ENCODE results near the gene CPA1.

CPA1 gene

GRCh38 chr7:130379921-130380860 lies at the start of gene CPA1:
Gene CPA1, plus strand, starts transcription at chr7:130380494. Its CDS starts 27 bp downstream, at chr7:130380521.
- DNase-seq: no peak

- DNase-seq: no peak
Measured at GRCh38 chr7:130332259-130333053, 47.8 kb upstream of the CPA1 start.

DNA sequence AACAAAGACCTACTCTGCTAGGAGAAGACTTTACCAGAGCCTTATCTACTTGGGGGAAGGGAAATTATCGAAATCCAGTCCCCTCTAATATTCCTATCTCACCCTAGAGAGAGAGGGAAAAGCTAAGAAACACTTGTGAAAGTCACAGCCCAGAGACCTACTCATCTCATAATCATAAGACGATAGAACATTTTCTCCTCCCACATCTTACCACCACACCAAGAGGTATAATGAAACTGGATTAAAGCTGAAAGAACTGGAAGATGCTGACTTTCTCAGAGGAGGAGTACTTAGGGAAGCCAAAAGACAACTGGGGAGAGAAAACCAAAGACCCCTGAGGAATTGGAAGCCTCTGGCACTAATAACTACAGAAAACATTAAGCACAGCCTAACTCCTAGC lies 46.5 kb upstream of the CPA1 start:
- no peak for DNase-seq

GRCh38 chr7:130334274-130334673 lies 46.0 kb upstream of the CPA1 start:
- no peak for DNase-seq

GRCh38 chr7:130337410-130337971 lies 42.8 kb upstream of the CPA1 start:
- no peak for DNase-seq

GRCh38 chr7:130338233-130338632 lies 42.1 kb upstream of the CPA1 start:
- no peak for DNase-seq

DNA sequence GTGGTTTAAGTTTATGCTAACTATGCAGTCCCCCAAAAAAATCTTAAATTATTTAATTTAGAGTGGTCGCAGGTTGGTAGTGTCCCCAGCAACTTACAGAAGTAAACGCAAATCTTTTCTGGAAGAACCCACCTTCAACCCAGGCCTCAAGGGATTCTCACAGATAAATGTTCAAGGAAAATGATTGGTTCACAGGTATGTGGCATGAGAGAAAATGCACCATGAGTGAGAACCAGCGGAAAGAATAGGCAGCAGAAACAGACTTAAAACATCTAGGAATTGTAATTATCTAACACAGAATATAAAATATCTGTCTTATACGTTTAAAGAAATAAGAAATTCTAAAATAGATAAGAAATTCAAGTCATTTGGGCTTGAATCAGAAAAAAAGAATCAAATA lies 38.4 kb upstream of the CPA1 start:
- DNase-seq: no peak

DNA sequence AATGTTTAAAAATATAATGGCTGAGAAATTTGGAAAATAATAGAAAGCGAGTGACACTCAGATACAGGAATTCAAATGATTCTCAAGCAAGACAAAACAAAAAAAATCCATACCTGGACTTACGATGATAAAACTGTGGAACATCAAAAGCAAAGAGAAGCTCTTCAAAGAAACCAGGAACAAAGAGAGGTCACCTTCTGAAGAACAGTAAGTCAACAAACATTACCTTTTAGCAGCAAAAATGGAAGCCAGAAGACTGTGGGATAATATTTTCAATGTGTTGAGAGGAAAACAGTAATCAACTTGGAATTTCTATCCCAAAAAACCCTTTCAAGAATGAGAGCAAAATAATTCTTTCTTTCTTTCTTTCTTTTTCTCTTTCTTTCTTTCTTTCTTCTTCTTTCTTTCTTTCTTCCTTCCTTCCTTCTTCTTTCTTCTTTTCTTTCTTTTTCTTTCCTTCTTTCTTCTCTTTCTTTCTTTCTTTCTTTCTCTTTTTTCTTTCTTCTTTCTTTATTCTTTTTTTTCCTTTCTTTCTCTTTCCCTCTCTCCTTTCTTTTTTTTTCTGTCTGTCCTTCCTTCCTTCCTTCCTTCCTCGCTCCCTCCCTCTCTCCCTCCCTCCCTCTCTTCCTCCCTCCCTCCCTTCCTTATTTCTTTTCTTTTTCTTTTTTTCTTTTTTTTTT lies 37.5 kb upstream of the CPA1 start:
- no peak for DNase-seq

DNA sequence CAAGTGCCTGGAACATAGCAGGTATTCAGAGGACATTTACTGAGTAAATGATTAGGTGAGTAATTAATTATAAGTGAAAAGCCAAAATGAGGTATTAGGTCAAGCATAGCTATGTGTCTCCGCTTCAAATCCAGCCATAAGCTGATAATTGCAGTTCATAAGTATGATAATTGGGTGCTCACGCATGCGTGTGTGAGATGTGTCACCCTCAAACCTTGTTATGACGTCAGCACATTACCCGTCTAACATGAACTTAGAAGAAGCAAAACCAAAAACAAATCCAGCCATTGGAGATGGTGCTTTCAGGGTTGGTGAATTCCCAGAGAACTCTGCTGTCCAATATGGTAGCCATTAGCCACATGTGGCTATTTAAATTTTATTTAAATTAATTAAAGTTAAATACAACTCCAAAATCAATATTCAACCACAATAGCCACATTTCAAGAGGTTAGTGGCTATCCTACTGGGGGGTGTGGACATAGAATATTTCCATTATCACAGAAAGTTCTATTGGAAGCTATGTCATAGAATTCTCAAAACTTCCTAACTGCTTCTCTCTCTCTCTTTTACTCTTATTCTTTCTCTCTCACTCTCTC lies 35.9 kb upstream of the CPA1 start, which contains the start of gene CPA5:
CPA5 (plus strand) TSS at position 546 of the 596 bp plus-strand sequence. CDS start 1,670 bp downstream, outside the sequence.
- no peak for DNase-seq

DNA sequence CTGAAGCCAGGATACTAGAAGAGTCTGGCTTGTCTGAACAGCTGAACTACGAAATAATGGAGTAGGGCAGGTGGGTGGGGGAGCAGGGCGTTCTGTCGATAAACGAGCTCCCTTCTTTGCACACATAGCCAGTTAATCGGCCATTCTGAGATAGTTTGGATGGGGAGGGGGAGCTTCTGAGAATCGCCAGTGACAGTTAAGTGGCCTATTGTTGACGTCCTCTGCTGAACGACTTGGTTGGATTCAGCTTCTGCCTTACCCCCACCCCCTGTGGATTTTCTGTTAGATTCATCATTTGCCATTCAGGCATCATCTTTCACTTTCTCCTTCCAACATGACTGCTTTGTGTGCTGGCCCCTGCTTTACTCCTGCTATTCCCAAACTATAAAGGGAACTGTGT lies 35.2 kb upstream of the CPA1 start:
- no peak for DNase-seq

GRCh38 chr7:130345725-130346124 lies 34.6 kb upstream of the CPA1 start:
- DNase-seq: no peak

DNA sequence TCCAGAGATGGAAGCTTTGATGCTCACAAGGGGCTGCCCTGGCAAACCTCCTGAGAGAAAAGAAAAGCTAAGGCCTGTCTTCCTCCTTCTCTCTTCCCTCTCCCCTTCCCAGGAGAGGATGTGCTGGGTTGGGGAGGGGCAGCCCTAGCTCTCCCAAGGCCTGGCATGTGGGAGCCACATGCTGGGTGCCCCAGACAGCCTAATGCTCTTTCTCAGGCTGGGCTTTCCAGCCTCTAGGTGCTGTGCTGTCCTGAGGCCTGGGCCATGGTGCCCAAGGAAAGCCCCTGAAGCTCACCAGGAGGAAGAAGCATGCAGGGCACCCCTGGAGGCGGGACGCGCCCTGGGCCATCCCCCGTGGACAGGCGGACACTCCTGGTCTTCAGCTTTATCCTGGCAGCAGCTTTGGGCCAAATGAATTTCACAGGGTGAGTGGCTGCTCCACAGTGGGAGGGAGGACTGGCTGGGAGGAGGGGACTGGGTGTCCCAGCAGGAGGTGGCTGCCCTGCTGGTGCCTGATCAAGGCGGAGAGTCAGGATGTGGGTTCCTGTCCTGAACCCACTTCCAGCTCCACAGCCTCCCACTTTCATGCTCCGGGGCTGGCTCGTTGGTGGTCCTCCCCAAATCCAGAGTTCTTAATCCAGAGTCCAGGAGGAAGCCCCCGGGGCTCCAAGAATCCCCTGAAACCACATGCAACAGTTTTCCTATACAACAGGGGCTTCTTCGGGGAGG lies 34.0 kb upstream of the CPA1 start:
- DNase-seq: no peak

- DNase-seq: no peak
Measured at GRCh38 chr7:130346941-130347340, 33.4 kb upstream of the CPA1 start.

DNA sequence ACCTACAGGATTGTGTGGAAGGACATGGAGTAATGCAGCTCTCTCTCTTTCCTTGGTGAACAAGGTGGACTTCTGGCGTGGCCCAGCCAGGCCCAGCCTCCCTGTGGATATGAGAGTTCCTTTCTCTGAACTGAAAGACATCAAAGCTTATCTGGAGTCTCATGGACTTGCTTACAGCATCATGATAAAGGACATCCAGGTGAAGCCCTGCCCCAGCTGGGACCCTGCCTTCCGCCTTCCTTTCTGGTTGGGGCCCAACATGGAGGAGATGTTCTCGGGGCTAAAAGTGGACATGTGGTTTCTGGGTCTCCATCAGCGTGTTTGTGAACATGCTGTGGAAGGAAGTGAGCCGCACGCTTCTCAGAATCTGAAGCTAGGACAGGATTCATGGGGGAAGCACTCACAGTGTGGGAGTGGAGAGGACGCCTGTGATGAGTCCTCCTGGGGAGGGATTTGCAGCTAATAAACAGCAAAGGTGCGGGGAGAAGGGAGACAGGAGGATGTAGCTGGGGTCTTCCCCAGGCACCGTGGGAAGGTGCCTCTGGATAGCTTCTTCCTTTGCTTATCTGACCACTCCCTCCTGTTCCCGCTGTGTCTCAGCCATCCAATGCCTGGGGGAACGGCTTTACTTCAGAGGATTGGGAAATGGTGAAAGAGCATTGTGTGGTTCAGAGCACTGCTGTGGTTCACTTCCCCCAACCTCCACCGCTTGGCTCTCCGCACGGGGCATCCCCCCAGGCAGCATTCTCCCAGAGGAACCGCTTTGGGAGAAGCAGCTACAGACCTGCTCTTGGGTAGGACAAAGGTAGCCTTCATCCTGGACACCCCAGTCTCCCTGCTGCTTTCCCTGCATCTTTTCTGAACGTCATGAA lies 30.1 kb upstream of the CPA1 start:
- DNase-seq: no peak

DNA sequence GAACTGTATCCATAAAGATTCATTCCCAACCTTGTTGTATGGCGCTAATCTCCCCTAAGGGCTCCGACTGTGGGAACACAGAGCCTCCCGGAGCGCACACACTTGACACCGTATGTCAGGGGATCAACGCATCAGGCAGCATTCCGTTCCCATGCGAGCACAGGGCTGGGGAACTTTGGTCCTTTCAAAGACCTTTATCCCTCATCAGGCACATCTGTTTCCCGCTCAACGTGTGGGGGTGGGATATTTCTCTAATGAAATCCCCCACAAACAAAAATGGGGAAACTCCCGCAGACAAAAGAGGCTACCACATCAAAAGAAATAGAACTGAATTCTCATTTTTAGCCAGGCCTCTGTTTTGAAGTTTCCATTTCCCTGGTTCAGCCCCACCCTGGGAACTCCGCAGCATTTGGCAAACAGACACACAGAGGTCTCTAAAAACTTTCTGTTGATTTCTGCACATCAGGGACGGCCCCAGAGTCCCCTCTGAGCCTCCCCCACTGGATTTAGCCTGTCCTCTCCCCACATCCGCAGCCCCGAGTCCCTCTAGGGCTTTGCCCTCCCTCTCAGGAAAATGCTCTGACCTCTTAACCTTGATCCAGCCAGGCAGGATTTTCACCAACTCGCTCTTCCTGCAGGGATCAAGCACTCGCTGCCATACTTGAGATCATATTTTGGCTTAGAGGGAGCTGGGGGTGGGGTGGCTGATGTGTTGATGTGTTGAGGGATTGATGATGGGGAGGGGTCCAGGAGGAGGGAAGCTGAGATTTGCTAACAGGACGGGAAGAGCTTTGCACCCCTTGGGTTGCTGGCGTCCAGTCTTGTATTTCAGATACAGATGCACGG lies 29.1 kb upstream of the CPA1 start:
- DNase-seq: no peak

- DNase-seq: no peak
Measured at GRCh38 chr7:130351791-130352090, 28.6 kb upstream of the CPA1 start.

GRCh38 chr7:130352194-130353074 lies 27.9 kb upstream of the CPA1 start:
- no peak for DNase-seq

- no peak for DNase-seq
Measured at GRCh38 chr7:130353196-130353595, 27.1 kb upstream of the CPA1 start.

All from activated CD8-positive, alpha-beta memory T cell treated with anti-CD3 and anti-CD28 coated beads, Interleukin-2, amount 50 U/mL, for 4 hours (primary cell).